SH-SY5Y (cell line): Measurements from ENCODE around the gene MBOAT7.
"Not testable (repeated sequence)": the region's sequence is repeated elsewhere in the genome, so short reads cannot be mapped to it uniquely, and the experiment has no call there.

Experiments used
- GATA2 ChIP-seq: IDR thresholded peaks from 2 replicates; pipeline ENCODE4 v1.6.1; 2011; ENCODE audit warnings: mild to moderate bottlenecking, low read depth, low read length
- GATA3 ChIP-seq: IDR thresholded peaks from 2 replicates; pipeline ENCODE4 v1.6.1; 2011; ENCODE audit warnings: low read depth, mild to moderate bottlenecking, low read length, moderate library complexity

MBOAT7 gene

GRCh38 chr19:54189145-54189734 lies at the start of gene MBOAT7:
Gene MBOAT7 (minus strand): TSS chr19:54189580. CDS start chr19:54188508, 1,072 bp downstream.
- TF ChIP-seq GATA3 (no peak), GATA2 (no peak; the same call in 1 of the 2 replicates)

GRCh38 chr19:54233941-54234340 lies 44.6 kb upstream of the MBOAT7 start:
- no peak for TF ChIP-seq GATA2
- TF ChIP-seq GATA3 = no peak

- TF ChIP-seq GATA2 (peak; percentile 74), GATA3 (no peak)
These were observed 41.9 kb upstream of the MBOAT7 start for GRCh38 chr19:54231077-54231931.

- TF ChIP-seq GATA3 (no peak), GATA2 (no peak)
These were observed 40.7 kb upstream of the MBOAT7 start for GRCh38 chr19:54230031-54230430.

GRCh38 chr19:54229146-54229545 lies 39.8 kb upstream of the MBOAT7 start:
- TF ChIP-seq GATA2 (no peak), GATA3 (no peak)

- not testable (repeated sequence) for TF ChIP-seq GATA3, GATA2
These were observed 33.3 kb upstream of the MBOAT7 start, which contains the start of gene LILRB3 for GRCh38 chr19:54222474-54223276. Gene LILRB3 (minus strand): TSS chr19:54223007. CDS start chr19:54222976, 31 bp downstream.

GRCh38 chr19:54218960-54219661 lies 29.7 kb upstream of the MBOAT7 start:
- TF ChIP-seq GATA3 (no peak), GATA2 (no peak)

GRCh38 chr19:54218259-54218658 lies 28.9 kb upstream of the MBOAT7 start:
- no peak for TF ChIP-seq GATA2
- no peak for TF ChIP-seq GATA3

- TF ChIP-seq GATA2 = no peak
These were observed 27.5 kb upstream of the MBOAT7 start for GRCh38 chr19:54216869-54217268.

GRCh38 chr19:54211235-54211634 lies 21.9 kb upstream of the MBOAT7 start:
- no peak for TF ChIP-seq GATA2
- TF ChIP-seq GATA3 = no peak

GRCh38 chr19:54209811-54210494 lies 20.6 kb upstream of the MBOAT7 start:
- TF ChIP-seq GATA3 (no peak), GATA2 (no peak)

- TF ChIP-seq GATA2 (no peak), GATA3 (no peak)
These were observed 19.9 kb upstream of the MBOAT7 start for GRCh38 chr19:54209058-54209810.

- no peak for TF ChIP-seq GATA2
- TF ChIP-seq GATA3 = no peak
These were observed 19.3 kb upstream of the MBOAT7 start for GRCh38 chr19:54208784-54209057.
